Measurements from ENCODE around the gene TAOK2. TPM values are rescaled to one million over a fixed set of nuclear protein-coding genes. Genes with fewer than 3 reads are reported as not detected.

TAOK2 gene
- total and polyA plus RNA-seq, 2 of the 13 experiments (the other 11 are each of a cell fraction or from before 2014, with no cell fraction given) = 17.4 to 43.2 TPM

- intact Hi-C loops (cut with micrococcal nuclease; ENCODE audit: unreplicated experiment) = loop anchor here (5.0 kb wide), 1 partner anchor 33 kb away; the partner anchor contains the start of gene TMEM219
- 22% methylated on average over 49 of the region's 53 CpGs for WGBS (ENCODE audit: low lambda C conversion rate)
- CTCF ChIA-PET (ENCODE audit: low intra/inter-chr PET ratio, low total read pairs) = no interaction called here
- TF ChIP-seq KDM1A (CRISPR knock-in tag; IDR thresholded peaks at IDR 0.05) (no peak), PHF20 (CRISPR knock-in tag; IDR thresholded peaks at IDR 0.05) (no peak), NCOA2 (CRISPR knock-in tag; IDR thresholded peaks at IDR 0.05) (0 out of 2 replicates have a peak, but pooled peaks have one; percentile 25), FOXJ3 (CRISPR knock-in tag; IDR thresholded peaks at IDR 0.05; ENCODE audit: borderline replicate concordance) (peak; percentile 67), CENPX (CRISPR knock-in tag; IDR thresholded peaks at IDR 0.05) (no peak), DNMT3B (CRISPR knock-in tag; conservative IDR thresholded peaks at IDR 0.05) (peak; percentile 96), ZBTB3 (CRISPR knock-in tag; IDR thresholded peaks at IDR 0.05; ENCODE audit: borderline replicate concordance, low read depth) (no peak), REPIN1 (CRISPR knock-in tag; IDR thresholded peaks at IDR 0.05; ENCODE audit: borderline replicate concordance, low read depth) (no peak), SNAI1 (CRISPR knock-in tag; IDR thresholded peaks at IDR 0.05; ENCODE audit: borderline replicate concordance) (0 out of 2 replicates have a peak, but pooled peaks have one; percentile 25), ZNF574 (CRISPR knock-in tag; IDR thresholded peaks at IDR 0.05) (no peak), ZSCAN20 (CRISPR knock-in tag; IDR thresholded peaks at IDR 0.05; ENCODE audit: borderline replicate concordance) (peak; percentile 91; the same call in 1 of the 2 replicates), SKIL (CRISPR knock-in tag; IDR thresholded peaks at IDR 0.05; ENCODE audit: borderline replicate concordance) (no peak), ISX (CRISPR knock-in tag; conservative IDR thresholded peaks at IDR 0.05) (peak; percentile 87; the same call in 1 of the 2 replicates), KLF13 (CRISPR knock-in tag; IDR thresholded peaks at IDR 0.05) (peak; percentile 45; the same call in 1 of the 2 replicates), PRMT3 (CRISPR knock-in tag; IDR thresholded peaks at IDR 0.05; ENCODE audit: borderline replicate concordance, low read depth) (no peak; the same call in 1 of the 2 replicates), HINFP (CRISPR knock-in tag; IDR thresholded peaks at IDR 0.05; ENCODE audit: low read depth) (peak; percentile 95), EZH2 (conservative IDR thresholded peaks at IDR 0.05; ENCODE audit: low read depth, low read length) (no peak), ZNF839 (CRISPR knock-in tag; IDR thresholded peaks at IDR 0.05; ENCODE audit: borderline replicate concordance) (peak; percentile 40; the same call in 1 of the 2 replicates)
Observed at GRCh38 chr16:29995324-29995910, 21.7 kb downstream of the TAOK2 start, which contains the start of gene HIRIP3. Gene HIRIP3 (minus strand): TSS chr16:29995617. CDS start chr16:29995605, 12 bp downstream.

More at GRCh38 chr16:29995324-29995910, 21.7 kb downstream of the TAOK2 start, which contains the start of gene HIRIP3:
- Histone ChIP-seq H3K9ac (ENCODE audit: insufficient read depth, low read depth, low read length) (peak within 1 kb of the TSS; percentile 85), H3K36me3 (replicated peaks in 1 of 2; ENCODE audit: control insufficient read depth in 1 of 2, insufficient read depth in 2 of 2, low read length in 2 of 2) (peaks cover 12 to 26% of the 10 kb centered on the region in 2 experiments), H3K4me1 (ENCODE audit: insufficient read depth, low read length) (peaks cover 24% of the 10 kb centered on the region), H3K9me3 (ENCODE audit: low read length) (no peaks in the 10 kb centered on the region), H3K27me3 (ENCODE audit: control insufficient read depth in 1 of 2, insufficient read depth in 2 of 2, low read length in 2 of 2) (peaks cover 0 to 5% of the 10 kb centered on the region in 2 experiments; a peak in 1 of 5 replicates), H2AFZ (ENCODE audit: low read length) (peak within 1 kb of the TSS; percentile 84), H3K4me3 (replicated peaks in 1 of 3; ENCODE audit: insufficient read depth in 1 of 3, low read depth in 2 of 3, low read length in 3 of 3) (peak within 1 kb of the TSS; percentile 92 to 95 (median 94)), H4K20me1 (ENCODE audit: insufficient read depth, low read length) (no peaks in the 10 kb centered on the region), H3K4me2 (ENCODE audit: low read depth, low read length) (peak within 1 kb of the TSS; percentile 96), H3K27ac (ENCODE audit: extremely low read length, insufficient read depth, low read length) (peak within 1 kb of the TSS; percentile 87), H3K79me2 (ENCODE audit: insufficient read depth, low read length) (peaks cover 9% of the 10 kb centered on the region)
- POLR2A ChIA-PET = interaction anchor here (0.8 to 2.4 kb wide), 5 partner anchors 22 to 96 kb away, joined by 3 to 16 read pairs (median 3); partner anchors contain the start of genes ALDOA, SEZ6L2, TAOK2 and TMEM219
- ATAC-seq (peak; percentile 50), FAIRE-seq (no peak), DNase-seq (ENCODE audit: low spot score) (peak; percentile 66)
- TSS peak; percentile 80 for BruUV-seq (replicated peaks)
- in situ Hi-C loops (cut with HindIII; ENCODE audit: extremely low pct_ligation_motif_present, low pct_unique_long_range_greater_than_20kb) = no loop called here

Measured in HepG2 (cell line).